ENCODE measurements around the gene PJA1. TPM values are rescaled to one million over a fixed set of nuclear protein-coding genes. Genes with fewer than 3 reads are reported as not detected.

PJA1 gene
- total and polyA plus RNA-seq, 2 donors (not counting 3 experiments of a cell fraction or from before 2014, with no cell fraction given): 8.2 to 16.1 TPM

DNA sequence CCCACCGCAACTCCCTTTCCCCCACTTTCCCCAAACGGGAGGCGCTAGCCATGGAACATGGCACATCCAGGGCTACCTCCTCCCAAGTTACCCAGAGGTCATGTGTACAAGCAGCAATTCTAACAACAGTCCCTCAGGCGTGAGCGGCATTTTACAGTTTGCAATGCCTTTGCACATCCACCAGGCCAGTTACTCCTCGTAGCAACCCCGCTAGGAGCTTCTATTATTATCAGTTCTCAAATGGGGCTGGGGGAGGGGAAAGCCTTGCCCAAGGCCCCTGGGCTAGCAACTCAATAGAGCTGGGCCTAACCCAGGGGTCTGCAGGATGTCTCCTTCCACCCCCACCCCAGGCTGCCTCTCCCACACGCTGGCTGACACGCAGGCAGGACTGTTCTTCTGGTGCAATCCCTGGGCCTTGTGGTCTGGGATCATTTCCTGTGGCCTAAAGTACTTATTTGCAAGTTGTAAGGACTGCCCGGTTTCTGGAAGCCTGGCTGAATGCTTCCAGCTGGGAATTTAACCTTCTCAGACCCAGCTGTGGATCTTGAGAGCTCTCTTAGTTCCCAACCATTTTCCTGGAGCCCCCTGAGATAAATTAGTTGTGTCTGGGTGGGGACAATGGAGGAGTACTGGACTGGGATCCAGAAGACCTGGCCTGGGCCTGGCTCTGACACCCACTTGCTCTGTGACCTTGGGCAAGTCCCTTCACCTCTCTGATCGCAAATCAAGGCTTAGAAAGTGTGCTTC, 27.7 kb downstream of the PJA1 start:
- Histone ChIP-seq H3K27me3 (ENCODE audit: control insufficient read depth in 2 of 2, insufficient read depth in 2 of 2, low read length in 2 of 2) (peaks cover 0 to 4% of the 10 kb centered on the region in 2 experiments), H3K4me2 (ENCODE audit: insufficient read depth, low read length) (no peak overlapping the region), H3K36me3 (ENCODE audit: control insufficient read depth in 2 of 2, extremely low read depth in 1 of 2, insufficient read depth in 2 of 2, low read length in 2 of 2) (no peaks in the 10 kb centered on the region), H2AFZ (ENCODE audit: low read depth, low read length) (peak overlapping the region; percentile 51), H3K4me1 (ENCODE audit: control insufficient read depth, extremely low read depth, insufficient read depth, low read length) (no peaks in the 10 kb centered on the region), H3K27ac (ENCODE audit: insufficient read depth, low read depth, low read length) (no peak overlapping the region), H4K20me1 (replicated peaks; ENCODE audit: control insufficient read depth, extremely low read depth, insufficient read depth, low read length) (no peaks in the 10 kb centered on the region), H3K9me1 (replicated peaks; ENCODE audit: control insufficient read depth, extremely low read depth, insufficient read depth, low read length) (no peaks in the 10 kb centered on the region), H3K79me2 (ENCODE audit: control insufficient read depth, insufficient read depth, low read length) (no peaks in the 10 kb centered on the region), H3K4me3 (replicated peaks in 1 of 3; ENCODE audit: insufficient read depth in 1 of 3, low read depth in 1 of 3, low read length in 3 of 3) (no peak overlapping the region), H3K9me3 (replicated peaks; ENCODE audit: control insufficient read depth, insufficient read depth, low read length) (no peaks in the 10 kb centered on the region), H3K9ac (replicated peaks; ENCODE audit: extremely low read depth, insufficient read depth, low read length) (no peak overlapping the region)
- no TSS peak for BruUV-seq (replicated peaks)
- TF ChIP-seq GATA2 (IDR thresholded peaks at IDR 0.05; ENCODE audit: insufficient read depth, insufficient read length, low read depth, low read length): no peak
- TF ChIP-seq MYC (IDR thresholded peaks at IDR 0.05; ENCODE audit: low read depth, low read length): no peak
- no peak for TF ChIP-seq CTCF (IDR thresholded peaks at IDR 0.05; ENCODE audit: extremely low read depth in 1 of 2, insufficient read depth in 1 of 2, low read depth in 1 of 2, low read length in 2 of 2)
- TF ChIP-seq MAX (IDR thresholded peaks at IDR 0.05; ENCODE audit: insufficient read depth, insufficient read length): no peak
- TF ChIP-seq FOS (IDR thresholded peaks at IDR 0.05; ENCODE audit: borderline replicate concordance, insufficient read depth, low read length): no peak
- TF ChIP-seq JUN (IDR thresholded peaks at IDR 0.05; ENCODE audit: borderline replicate concordance, insufficient read depth, insufficient read length, low read depth): no peak
- TF ChIP-seq POLR2A (IDR thresholded peaks at IDR 0.05; ENCODE audit: low read depth, low read length): no peak
- TF ChIP-seq EZH2 (IDR thresholded peaks at IDR 0.05; ENCODE audit: borderline replicate concordance, low read depth, low read length, severe bottlenecking): no peak
- TF ChIP-seq POLR2AphosphoS5 (IDR thresholded peaks at IDR 0.05; ENCODE audit: insufficient read depth, low read depth, low read length): no peak
- CTCF ChIA-PET: no interaction called here
- FAIRE-seq (no peak), DNase-seq (ENCODE audit: low read depth, low spot score) (no peak)
- dilution Hi-C loops (cut with MboI; ENCODE audit: extremely low pct_ligation_motif_present, low sequenced_read_pairs): no loop called here
- POLR2A ChIA-PET: no interaction called here
- intact Hi-C loops (cut with micrococcal nuclease): loop anchor here (10.0 kb wide), 1 partner anchor 147 kb away; no protein-coding TSS in a partner anchor
